ENCODE results near the gene AAK1.

DNA sequence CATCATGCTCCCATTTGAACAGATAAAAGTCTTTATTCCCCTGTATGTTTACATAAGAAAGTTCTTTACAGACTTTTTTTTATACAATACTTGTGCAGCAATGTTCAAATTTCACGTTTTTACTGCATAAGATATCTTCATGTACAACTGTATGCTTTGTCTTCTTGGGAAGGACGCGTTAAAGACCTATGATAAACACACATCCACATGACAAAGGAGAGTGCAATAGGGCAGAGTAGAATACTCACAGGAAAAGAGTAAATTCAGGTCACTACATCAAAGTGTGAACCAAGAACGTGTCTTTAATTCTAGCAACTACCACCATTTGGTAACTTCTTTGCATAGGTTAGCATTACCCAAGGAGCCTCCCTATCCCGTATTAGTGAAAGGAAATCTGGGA, 172.6 kb downstream of the AAK1 start:
- TF ChIP-seq, protein P1, sequence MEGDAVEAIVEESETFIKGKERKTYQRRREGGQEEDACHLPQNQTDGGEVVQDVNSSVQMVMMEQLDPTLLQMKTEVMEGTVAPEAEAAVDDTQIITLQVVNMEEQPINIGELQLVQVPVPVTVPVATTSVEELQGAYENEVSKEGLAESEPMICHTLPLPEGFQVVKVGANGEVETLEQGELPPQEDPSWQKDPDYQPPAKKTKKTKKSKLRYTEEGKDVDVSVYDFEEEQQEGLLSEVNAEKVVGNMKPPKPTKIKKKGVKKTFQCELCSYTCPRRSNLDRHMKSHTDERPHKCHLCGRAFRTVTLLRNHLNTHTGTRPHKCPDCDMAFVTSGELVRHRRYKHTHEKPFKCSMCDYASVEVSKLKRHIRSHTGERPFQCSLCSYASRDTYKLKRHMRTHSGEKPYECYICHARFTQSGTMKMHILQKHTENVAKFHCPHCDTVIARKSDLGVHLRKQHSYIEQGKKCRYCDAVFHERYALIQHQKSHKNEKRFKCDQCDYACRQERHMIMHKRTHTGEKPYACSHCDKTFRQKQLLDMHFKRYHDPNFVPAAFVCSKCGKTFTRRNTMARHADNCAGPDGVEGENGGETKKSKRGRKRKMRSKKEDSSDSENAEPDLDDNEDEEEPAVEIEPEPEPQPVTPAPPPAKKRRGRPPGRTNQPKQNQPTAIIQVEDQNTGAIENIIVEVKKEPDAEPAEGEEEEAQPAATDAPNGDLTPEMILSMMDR (IDR thresholded peaks at IDR 0.05; ENCODE audit: insufficient read depth, low read length, poor library complexity, severe bottlenecking): no peak
- TF ChIP-seq EZH2phosphoT487 (conservative IDR thresholded peaks at IDR 0.05; ENCODE audit: low read length): no peak
